T-helper 1 cell treated with Interleukin-12 subunit alpha and Interleukin-12 subunit beta and Interleukin-4 antibody, amounts not matched to agents 30 ng/mL and 1 ng/mL, for 36 hours (primary cell): ENCODE results near the gene HMGN4. TPM values are rescaled to one million over a fixed set of nuclear protein-coding genes. Genes with fewer than 3 reads are reported as not detected.

Source experiments
- intact Hi-C: fragments of 100-400 bp; cut with micrococcal nuclease; formaldehyde crosslinking; loops from one replicate; pipeline ENCODE4 v1.15.1; 2024
- total RNA-seq: library from RNA; stranded (reverse); gene quantifications from 2 replicates; pipeline ENCODE4 v1.2.3, GENCODE V29; 2022

HMGN4 gene
- total RNA-seq, 1 donor from 2014 or later, result 84.5 TPM

DNA sequence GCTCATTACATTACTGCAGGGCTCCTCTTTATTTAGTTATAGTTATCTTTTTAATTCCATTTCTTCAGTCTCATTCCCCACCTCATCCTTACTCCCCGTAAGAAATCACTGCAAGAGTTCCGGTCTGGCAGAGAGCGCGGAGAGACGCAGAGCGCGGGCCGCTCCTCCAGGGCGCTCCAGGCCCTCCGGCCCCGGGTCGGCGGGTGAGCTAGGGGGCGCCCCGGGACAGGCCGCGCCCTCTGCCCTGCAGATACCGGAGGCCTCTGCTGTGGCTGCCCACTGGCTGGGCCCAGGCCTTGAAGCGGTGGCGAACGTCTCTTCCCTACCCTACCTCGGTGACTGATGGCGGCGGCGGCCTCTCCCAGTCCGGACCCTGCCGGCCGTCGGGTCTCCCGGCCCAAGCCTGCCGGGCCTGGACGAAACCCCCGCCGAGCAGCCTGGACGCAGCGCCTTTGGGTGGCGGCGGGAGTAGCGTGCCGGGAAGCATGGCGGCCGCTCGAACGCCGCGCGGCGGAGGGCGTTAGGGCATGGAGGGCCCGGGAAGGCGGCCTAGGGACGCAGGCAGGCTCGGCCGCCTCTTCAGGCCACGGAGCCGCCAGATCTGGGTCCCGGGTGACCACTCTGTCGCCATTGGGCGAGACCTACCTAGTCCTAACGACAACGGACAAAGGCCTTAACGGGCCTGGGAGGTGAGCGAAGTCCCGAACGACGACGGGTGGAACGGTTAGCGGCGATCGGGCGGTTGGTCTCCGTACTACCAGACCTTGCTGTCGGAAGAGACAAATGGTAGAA is 16.4 kb upstream of the HMGN4 start:
- intact Hi-C loops, result loop anchor here (1.0 to 5.0 kb wide), 14 partner anchors 11 to 249 kb away; partner anchors contain the start of genes ABT1, BTN1A1, BTN2A1 and BTN2A2

DNA sequence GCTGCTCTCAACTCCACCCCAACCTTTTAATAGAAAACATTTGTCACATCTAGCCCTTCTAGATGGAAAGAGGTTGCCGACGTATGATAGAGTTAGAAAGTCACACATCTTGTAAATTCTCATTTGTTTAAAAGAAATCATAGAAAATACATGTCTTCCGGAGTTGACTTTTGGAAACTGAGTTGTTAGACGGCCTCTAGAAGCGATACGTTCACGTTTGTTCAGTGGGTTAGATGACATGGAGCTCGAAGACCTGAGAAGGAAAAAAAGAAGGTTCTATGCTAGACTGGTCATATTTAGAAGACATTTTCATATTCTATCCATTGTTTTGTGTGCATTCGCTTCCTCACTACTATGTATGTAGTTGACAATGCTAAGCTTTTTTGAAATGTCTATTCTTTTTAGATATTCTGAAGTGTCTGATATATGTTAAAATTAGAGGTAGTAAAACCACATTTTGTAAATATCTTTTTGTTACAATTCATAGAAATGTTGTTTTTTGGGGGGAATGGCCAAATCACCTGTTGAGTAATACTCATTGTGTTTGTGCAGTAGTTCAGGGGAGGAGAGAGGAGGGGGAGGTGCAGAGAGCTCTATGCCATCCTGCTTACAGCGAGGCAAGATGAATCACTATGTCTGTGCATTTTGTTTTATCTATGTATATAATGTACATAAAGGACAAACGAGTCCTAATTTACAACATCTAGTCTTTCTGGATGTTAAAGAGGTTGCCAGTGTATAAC is 15.5 kb upstream of the HMGN4 start:
- intact Hi-C loops, result loop anchor here (5.0 kb wide), 1 partner anchor 100 kb away; no protein-coding TSS in a partner anchor

GRCh38 chr6:26524314-26524713 is 13.9 kb upstream of the HMGN4 start:
- intact Hi-C loops, result loop anchor here (5.0 kb wide), 1 partner anchor 102 kb away; no protein-coding TSS in a partner anchor

DNA sequence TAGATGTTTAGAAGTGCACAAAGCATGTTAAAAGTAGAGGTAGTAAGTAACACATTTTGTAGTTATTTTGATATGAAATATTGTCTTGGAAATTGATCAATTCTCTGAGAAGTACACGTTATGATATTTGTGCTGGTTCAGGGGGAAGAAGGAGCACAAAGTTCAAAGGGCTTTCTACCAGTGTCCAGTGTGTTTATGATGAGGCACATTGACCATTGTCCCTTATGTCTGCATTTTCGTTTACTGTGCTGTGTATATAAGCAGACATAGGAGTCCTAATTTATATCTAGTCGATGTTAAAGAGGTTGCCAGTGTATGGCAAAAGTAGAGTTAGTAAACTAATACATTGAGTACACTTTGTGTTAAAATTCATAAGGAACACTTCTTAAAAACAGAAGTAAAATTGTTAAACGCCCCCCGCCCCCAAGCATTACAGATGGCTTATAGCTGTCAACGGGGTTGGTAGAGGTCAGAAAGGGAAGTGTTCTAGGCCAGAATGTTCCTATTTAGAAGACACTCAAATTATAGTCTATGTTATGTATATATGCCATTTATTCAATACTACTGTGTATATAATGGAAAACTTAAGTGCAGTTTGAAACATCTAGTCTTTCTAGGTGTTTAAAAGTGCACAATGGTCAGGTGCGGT is 13.3 kb upstream of the HMGN4 start:
- intact Hi-C loops, result loop anchor here (5.0 kb wide), 1 partner anchor 103 kb away; no protein-coding TSS in a partner anchor

DNA sequence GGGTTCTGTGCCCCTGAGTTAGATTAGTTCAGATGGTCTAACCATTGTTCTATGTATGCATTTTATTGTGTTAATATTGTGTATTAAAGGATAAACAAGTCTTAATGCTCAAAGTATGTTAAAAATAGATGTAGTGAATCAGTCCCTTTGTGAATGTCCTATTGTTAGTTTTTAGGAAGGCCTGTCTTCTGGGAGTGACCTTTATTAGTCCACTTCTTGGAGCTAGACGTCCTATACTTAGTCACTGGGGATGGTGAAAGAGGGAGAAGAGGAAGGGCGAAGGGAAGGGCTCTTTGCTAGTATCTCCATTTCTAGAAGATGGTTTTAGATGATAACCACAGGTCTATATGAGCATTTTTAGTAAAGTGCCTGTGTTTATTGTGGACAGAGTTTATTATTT is 12.3 kb upstream of the HMGN4 start:
- intact Hi-C loops, result no loop called here

GRCh38 chr6:26526928-26527327 is 11.2 kb upstream of the HMGN4 start:
- intact Hi-C loops, result no loop called here

GRCh38 chr6:26530203-26530602 is 8.0 kb upstream of the HMGN4 start:
- intact Hi-C loops, result no loop called here

- intact Hi-C loops, result loop anchor here (1.0 to 2.0 kb wide), 6 partner anchors 11 to 219 kb away; partner anchors contain the start of gene BTN2A1
These were observed 6.3 kb upstream of the HMGN4 start for GRCh38 chr6:26531897-26532296.

DNA sequence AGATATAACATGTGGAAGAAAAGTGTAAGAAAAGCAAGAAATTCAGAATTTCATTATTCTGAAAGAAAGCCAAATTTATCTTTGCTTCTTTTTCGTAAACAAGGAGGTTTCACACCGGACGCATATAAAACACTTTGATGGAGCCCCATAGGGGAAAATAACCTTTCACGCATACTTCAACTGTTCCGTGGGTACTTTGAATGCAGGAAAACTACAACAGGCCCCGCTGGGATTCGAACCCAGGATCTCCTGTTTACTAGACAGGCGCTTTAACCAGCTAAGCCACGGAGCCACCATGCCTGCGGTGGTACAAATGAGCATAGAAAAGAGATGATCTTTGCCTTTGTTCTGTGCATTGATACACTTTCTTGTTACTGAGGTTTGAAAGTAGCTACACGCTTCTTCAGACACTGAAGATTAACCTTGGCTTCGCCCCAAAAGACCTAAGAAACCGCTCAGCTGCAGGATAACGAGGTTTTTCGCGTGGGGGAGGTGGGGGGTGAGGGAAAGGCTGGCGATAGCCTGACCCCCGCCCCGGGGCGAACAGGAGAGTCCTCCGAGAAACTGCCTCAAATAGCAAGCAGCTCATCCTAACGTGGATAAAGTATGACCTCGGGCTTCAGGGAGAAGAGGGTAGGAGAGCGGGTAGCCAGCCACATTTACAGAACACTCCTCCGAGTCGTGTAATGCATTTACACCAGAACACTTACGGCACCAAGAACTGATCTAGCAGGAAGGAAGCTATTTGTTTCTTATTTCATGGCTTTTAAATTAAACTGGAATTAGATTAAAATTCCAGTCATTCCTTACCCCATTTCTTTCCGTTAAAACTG is 5.3 kb upstream of the HMGN4 start:
- intact Hi-C loops, result loop anchor here (1.0 to 2.0 kb wide), 6 partner anchors 12 to 220 kb away; partner anchors contain the start of gene BTN2A1

GRCh38 chr6:26533532-26533931 is 4.6 kb upstream of the HMGN4 start:
- intact Hi-C loops, result loop anchor here (2.0 kb wide), 1 partner anchor 77 kb away; the partner anchor contains the start of gene BTN2A1

DNA sequence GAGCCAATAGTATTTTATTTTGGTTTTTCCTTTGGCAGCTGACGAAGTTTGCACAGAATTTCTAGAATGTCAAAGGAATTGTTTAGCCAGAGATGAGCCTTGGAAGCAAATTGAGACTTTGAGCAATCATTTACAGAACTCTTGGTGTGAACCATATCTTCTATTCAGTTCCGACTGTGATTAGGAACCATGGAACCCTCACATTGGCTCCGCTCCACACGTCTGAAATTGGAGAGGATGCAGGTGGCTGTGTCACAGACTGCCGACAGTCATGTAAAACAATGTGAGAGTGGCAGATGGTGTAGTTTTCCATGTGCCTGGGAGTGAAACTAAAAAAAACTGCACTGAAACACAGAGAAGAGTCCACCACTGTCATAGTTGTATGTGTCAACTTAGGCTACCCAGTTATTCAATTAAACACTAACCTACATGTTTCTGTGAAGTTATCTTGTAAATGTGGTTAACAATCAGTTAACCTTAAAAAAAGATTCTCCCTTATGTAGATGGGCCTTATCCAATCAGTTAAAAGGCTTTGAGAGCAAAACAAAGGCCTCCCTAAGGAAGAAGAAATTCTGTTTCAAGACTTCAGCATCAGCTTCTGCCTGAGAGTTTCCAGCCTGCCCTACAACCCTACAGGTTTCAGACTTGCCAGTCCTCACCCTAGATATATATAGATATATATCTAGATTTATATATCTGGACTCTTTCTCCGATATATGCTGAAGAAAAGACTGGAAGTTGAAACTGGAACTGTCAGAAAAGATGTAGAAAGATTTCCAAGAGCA is 3.3 kb upstream of the HMGN4 start:
- intact Hi-C loops, result loop anchor here (5.0 kb wide), 4 partner anchors 153 to 1217 kb away; partner anchors contain the start of gene BTN2A2

- intact Hi-C loops, result loop anchor here (1.0 to 5.0 kb wide), 16 partner anchors 15 to 1216 kb away; partner anchors contain the start of genes ABT1, BTN2A1, BTN2A2 and BTN3A1
These were observed 1.5 kb upstream of the HMGN4 start for GRCh38 chr6:26536571-26537159.

DNA sequence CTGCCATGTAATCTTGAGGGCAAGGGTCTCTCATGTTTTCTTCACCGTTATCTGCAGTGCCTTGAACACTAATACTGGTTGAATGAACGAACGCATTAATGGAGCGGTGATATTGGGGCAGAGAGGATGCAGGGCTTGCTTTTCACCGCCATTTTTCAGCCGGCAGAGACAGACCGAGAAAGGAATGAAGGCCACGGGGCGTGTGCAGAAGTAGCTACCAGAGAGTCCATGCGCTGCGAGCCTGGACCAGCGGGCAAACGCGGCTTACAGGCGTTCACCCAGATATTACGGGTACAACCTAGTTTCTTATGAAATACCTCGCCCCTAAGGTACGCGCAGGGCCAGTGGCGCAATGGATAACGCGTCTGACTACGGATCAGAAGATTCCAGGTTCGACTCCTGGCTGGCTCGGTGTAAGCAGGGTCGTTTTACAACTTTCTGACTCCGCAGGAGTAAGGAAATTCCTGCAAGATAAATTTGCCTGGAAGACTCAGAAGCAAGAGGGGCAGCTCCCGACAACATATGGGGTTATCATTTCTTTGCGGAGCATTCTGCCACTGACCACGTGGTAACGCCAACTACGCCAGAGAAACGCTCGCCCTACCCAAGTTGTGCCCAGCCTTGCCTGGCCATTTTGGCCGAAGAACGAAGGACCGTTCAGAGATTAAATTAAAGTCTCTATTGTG is 863 bp upstream of the HMGN4 start:
- intact Hi-C loops, result loop anchor here (1.0 to 5.0 kb wide), 16 partner anchors 16 to 1215 kb away; partner anchors contain the start of genes ABT1, BTN2A1, BTN2A2 and BTN3A1

- intact Hi-C loops, result loop anchor here (1.0 to 5.0 kb wide), 8 partner anchors 15 to 1214 kb away; partner anchors contain the start of genes BTN2A2 and BTN3A2
These were observed 371 bp downstream of the HMGN4 start for GRCh38 chr6:26538572-26538902.

DNA sequence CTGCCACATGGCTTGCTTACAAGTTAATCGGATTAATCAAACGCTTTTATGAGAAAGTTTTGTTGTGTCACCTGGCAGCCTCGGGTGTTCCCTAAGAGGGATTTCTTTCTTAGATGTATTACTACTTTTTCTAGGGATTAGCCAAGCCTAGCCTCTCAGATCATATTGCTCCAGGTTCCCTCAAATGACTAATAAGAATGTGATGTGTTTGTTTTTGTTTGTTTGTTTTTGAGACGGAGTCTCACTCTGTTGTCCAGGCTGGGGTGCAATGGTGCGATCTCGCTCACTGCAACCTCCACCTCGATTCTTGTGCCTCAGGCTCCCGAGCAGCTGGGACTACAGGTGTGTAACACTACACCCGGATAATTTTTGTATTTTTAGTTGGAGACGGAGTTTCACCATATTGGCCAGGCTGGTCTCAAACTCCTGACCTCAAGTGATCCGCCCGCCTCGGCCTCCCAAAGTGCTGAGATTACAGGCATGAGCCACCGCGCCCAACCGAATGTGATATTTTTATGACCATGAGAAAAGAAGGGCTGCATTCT is 977 bp downstream of the HMGN4 start:
- intact Hi-C loops, result loop anchor here (5.0 kb wide), 4 partner anchors 157 to 1213 kb away; partner anchors contain the start of gene BTN2A2

DNA sequence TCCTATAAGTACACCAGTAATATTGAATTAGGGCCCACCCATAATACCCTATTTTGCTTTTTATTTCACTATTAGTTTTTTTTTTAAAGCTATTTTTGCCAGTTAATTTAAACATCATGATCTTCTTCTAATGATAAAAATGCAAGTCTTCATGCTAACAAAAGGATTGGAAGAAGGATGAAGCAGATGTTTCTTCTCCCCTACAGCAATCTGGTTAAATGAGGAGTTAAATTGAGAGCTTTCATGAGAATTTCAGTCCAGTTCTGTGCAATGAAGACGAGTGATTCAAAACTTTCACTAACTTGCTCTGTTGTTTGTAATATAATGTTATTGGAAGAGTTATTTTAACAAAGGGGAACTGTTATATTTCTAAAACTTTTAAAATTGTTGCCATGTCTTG is 3.4 kb downstream of the HMGN4 start:
- intact Hi-C loops, result no loop called here

- intact Hi-C loops, result no loop called here
These were observed 5.8 kb downstream of the HMGN4 start for GRCh38 chr6:26543953-26544352.

- intact Hi-C loops, result no loop called here
These were observed 6.3 kb downstream of the HMGN4 start for GRCh38 chr6:26544473-26544872.
